Panc1 (cell line): ENCODE measurements around the gene IL17C. TPM values are rescaled to one million over a fixed set of nuclear protein-coding genes. Genes with fewer than 3 reads are reported as not detected.

Experiments used
- ATAC-seq: fragments of 200-7000 bp; cut with Tn5 transposase; 2 replicates; pipeline ENCODE4 v1.9.1; 2020; ENCODE audit warnings: mild to moderate bottlenecking, moderate library complexity
- BruUV-seq: library from RNA; stranded (reverse); fragments of 400-500 nt; replicated peaks from 2 replicates; lab custom pipeline; 2021; lab: Mats Ljungman, UMichigan
- CTCF ChIA-PET: fragments of 300-600 bp; sonication (Branson Sonifier 250); formaldehyde crosslinking; loops from one replicate; lab custom pipeline; 2022; ENCODE audit warnings: antibody characterized with exemption; lab: Charles Lee
- POLR2A ChIA-PET: fragments of 300-600 bp; sonication (Branson Sonifier 250); formaldehyde crosslinking; loops from one replicate; lab custom pipeline; 2022; ENCODE audit warnings: antibody characterized with exemption; lab: Charles Lee
- DNase-seq: peaks from one replicate; pipeline ENCODE4 v3.0.0-alpha.2; 2010; ENCODE audit warnings: low read depth, low spot score
- H3K27ac ChIP-seq: 2 replicates; pipeline ENCODE4 v1.5.1; 2011; ENCODE audit warnings: mild to moderate bottlenecking, low read length, inconsistent platforms
- H3K27me3 ChIP-seq: fragments of 200-500 bp; sonication (Bioruptor generic); 2 replicates; pipeline ENCODE4 v1.6.0; 2014; ENCODE audit warnings: low read length, inconsistent platforms; ENCODE audit not compliant: control insufficient read depth, insufficient read depth
- H3K36me3 ChIP-seq: fragments of 200-500 bp; sonication (Bioruptor generic); 2 replicates; pipeline ENCODE4 v1.5.1; 2014; ENCODE audit warnings: inconsistent platforms, mild to moderate bottlenecking, low read length, moderate library complexity; ENCODE audit not compliant: control insufficient read depth, insufficient read depth
- H3K4me1 ChIP-seq: 2 replicates; pipeline ENCODE4 v1.5.1; 2011; ENCODE audit warnings: inconsistent platforms, mild to moderate bottlenecking, low read length, moderate library complexity; ENCODE audit not compliant: control insufficient read depth, insufficient read depth
- H3K4me3 ChIP-seq, 2 experiments: 2 replicates each; pipeline ENCODE4 v1.5.1; 2011 to 2012; ENCODE audit warnings: low read depth in 2 of 2, low read length in 2 of 2, mild to moderate bottlenecking in 2 of 2, inconsistent platforms in 1 of 2, moderate library complexity in 1 of 2
- H3K9me3 ChIP-seq: fragments of 200-500 bp; sonication (Bioruptor generic); 2 replicates; pipeline ENCODE4 v1.5.1; 2014; ENCODE audit warnings: low read depth, mild to moderate bottlenecking, inconsistent platforms, low read length, moderate library complexity; ENCODE audit not compliant: control insufficient read depth, insufficient read depth
- POLR2AphosphoS5 ChIP-seq: IDR thresholded peaks from 2 replicates; pipeline ENCODE4 v1.6.1; 2012; ENCODE audit warnings: mild to moderate bottlenecking, low read depth, low read length, moderate library complexity
- SIN3A ChIP-seq: IDR thresholded peaks from 2 replicates; pipeline ENCODE4 v1.6.1; 2012; ENCODE audit warnings: low read depth, mild to moderate bottlenecking, low read length, moderate library complexity, borderline replicate concordance; ENCODE audit not compliant: insufficient read depth
- TCF7L2 ChIP-seq: IDR thresholded peaks from 2 replicates; pipeline ENCODE4 v1.6.1; 2011; ENCODE audit warnings: mild to moderate bottlenecking, low read depth, low read length, inconsistent platforms
- in situ Hi-C: cut with HindIII; loops from 2 replicates; pipeline ENCODE4 v1.10.0; 2016; ENCODE audit warnings: low sequenced_read_pairs, low pct_unique_long_range_greater_than_20kb
- intact Hi-C: fragments of 100-400 bp; cut with micrococcal nuclease; formaldehyde crosslinking; loops from one replicate; pipeline ENCODE4 v1.10.0; 2022; ENCODE audit not compliant: unreplicated experiment
- total RNA-seq: library from RNA; stranded (reverse); gene quantifications from one replicate; pipeline ENCODE4 v1.2.1, GENCODE V29; 2021; ENCODE audit not compliant: unreplicated experiment
- TF ChIP-seq, protein P1 (sequence below): fragments of 450-650 bp; IDR thresholded peaks from 2 replicates; pipeline ENCODE4 v1.5.1; 2017; ENCODE audit warnings: mild to moderate bottlenecking
- TF ChIP-seq, protein P2 (sequence below), 2 experiments: IDR thresholded peaks; 2 replicates each; pipeline ENCODE4 v1.6.1; 2011 to 2012; ENCODE audit warnings: low read depth in 2 of 2, control low read depth in 1 of 2, low read length in 1 of 2, mild to moderate bottlenecking in 1 of 2, moderate library complexity in 1 of 2; ENCODE audit not compliant: insufficient read depth in 1 of 2

IL17C gene
- total RNA-seq, 1 experiment from 2014 or later = not detected

DNA sequence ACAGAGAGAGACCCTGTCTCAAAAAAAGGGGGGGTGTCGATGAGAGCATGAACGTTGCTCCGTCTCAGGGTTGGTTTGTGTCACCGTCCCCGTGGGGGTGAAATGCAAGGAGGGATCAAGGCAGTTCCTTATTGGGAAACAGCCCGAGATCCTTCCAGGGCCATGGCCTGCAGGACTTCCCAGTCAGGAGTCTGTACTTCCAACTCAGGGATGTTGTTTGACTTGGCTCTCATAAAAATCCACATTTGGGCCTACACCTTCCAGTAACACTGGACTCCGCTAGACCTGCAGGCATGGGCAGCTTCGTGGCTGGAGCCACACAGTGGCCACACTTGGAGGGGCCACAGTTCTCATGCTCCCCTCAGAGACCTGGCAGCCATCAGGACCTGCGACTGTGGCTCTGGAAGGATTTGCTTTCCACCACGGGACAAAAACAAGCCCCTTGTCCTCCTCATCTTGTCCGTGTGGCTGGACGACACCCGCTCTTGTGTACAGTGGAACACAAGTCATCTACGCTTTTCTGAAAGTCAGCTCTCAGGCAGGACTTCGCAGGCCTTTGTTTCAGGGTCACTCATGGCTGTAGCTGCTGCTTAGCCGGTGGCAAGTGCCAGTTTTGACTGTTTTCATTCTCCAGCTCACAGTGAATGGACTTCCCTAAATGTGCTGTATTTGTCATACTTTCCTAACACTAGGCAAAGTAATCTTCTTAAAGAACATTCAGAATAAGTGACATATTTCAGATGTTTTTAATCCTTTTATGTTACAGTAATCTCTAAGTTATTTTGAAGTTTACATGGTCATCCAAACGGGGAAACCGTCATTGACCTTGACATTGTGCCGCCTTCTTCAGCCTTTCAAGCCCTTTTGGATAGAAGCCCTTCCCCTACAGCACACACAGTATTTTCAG, 24.2 kb upstream of the IL17C start:
- no peaks in the 10 kb centered on the region for H3K9me3 ChIP-seq
- TF ChIP-seq, protein P1, sequence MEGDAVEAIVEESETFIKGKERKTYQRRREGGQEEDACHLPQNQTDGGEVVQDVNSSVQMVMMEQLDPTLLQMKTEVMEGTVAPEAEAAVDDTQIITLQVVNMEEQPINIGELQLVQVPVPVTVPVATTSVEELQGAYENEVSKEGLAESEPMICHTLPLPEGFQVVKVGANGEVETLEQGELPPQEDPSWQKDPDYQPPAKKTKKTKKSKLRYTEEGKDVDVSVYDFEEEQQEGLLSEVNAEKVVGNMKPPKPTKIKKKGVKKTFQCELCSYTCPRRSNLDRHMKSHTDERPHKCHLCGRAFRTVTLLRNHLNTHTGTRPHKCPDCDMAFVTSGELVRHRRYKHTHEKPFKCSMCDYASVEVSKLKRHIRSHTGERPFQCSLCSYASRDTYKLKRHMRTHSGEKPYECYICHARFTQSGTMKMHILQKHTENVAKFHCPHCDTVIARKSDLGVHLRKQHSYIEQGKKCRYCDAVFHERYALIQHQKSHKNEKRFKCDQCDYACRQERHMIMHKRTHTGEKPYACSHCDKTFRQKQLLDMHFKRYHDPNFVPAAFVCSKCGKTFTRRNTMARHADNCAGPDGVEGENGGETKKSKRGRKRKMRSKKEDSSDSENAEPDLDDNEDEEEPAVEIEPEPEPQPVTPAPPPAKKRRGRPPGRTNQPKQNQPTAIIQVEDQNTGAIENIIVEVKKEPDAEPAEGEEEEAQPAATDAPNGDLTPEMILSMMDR = no peak
- TF ChIP-seq POLR2AphosphoS5 (no peak), SIN3A (no peak), TCF7L2 (no peak)
- TF ChIP-seq, protein P2, sequence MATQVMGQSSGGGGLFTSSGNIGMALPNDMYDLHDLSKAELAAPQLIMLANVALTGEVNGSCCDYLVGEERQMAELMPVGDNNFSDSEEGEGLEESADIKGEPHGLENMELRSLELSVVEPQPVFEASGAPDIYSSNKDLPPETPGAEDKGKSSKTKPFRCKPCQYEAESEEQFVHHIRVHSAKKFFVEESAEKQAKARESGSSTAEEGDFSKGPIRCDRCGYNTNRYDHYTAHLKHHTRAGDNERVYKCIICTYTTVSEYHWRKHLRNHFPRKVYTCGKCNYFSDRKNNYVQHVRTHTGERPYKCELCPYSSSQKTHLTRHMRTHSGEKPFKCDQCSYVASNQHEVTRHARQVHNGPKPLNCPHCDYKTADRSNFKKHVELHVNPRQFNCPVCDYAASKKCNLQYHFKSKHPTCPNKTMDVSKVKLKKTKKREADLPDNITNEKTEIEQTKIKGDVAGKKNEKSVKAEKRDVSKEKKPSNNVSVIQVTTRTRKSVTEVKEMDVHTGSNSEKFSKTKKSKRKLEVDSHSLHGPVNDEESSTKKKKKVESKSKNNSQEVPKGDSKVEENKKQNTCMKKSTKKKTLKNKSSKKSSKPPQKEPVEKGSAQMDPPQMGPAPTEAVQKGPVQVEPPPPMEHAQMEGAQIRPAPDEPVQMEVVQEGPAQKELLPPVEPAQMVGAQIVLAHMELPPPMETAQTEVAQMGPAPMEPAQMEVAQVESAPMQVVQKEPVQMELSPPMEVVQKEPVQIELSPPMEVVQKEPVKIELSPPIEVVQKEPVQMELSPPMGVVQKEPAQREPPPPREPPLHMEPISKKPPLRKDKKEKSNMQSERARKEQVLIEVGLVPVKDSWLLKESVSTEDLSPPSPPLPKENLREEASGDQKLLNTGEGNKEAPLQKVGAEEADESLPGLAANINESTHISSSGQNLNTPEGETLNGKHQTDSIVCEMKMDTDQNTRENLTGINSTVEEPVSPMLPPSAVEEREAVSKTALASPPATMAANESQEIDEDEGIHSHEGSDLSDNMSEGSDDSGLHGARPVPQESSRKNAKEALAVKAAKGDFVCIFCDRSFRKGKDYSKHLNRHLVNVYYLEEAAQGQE (IDR thresholded peaks at IDR 0.05; ENCODE audit: insufficient read depth in 1 of 2, low read depth in 2 of 2, low read length in 1 of 2) = no peak
- no peak overlapping the region for H3K27ac ChIP-seq
- DNase-seq (no peak), ATAC-seq (no peak)
- in situ Hi-C loops (no loop called here), intact Hi-C loops (no loop called here)
- no peak overlapping the region for H3K4me3 ChIP-seq
- no peaks in the 10 kb centered on the region for H3K4me1 ChIP-seq
- no TSS peak for BruUV-seq
- ChIA-PET POLR2A (no interaction called here), CTCF (no interaction called here)
- no peaks in the 10 kb centered on the region; the same call in 1 of the 2 replicates for H3K36me3 ChIP-seq
- H3K27me3 ChIP-seq = no peaks in the 10 kb centered on the region

DNA sequence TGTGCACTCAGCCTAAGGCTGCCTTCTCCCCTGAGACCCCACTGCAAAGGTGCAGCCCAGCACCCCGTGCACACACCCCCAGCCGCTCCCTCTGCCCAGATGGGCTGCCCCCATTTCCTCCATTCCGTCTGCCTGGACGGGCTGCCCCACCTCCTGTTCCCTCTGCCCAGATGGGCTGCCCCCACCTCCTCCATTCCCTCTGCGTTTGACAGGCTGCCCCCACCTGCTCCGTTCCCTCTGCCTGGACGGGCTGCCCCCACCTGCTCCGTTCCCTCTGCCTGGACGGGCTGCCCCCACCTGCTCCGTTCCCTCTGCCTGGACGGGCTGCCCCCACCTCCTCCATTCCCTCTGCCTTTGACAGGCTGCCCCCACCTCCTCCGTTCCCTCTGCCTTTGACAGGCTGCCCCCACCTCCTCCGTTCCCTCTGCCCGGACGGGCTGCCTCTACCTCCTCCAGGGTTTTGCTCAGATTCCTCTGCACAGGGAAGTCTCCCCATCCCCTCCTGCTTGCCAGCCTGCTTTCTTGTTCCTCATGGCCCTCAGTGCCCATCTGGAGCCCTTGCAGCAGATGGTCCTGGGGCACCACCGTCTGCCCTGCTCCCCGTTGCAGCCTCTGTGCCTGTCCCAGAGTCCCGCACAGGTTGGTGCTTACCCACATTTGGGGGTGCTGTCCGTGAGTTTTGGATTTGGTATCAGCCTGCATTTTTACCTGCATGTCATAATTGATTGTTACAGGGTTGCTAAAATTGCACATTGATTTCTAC, 23.4 kb upstream of the IL17C start:
- TF ChIP-seq, protein P2 (IDR thresholded peaks at IDR 0.05; ENCODE audit: insufficient read depth in 1 of 2, low read depth in 2 of 2, low read length in 1 of 2) = no peak
- TF ChIP-seq POLR2AphosphoS5 (no peak), TCF7L2 (no peak), SIN3A (no peak)
- TF ChIP-seq, protein P1 = no peak
- H3K27ac ChIP-seq = no peak overlapping the region
- ATAC-seq = no peak
- no peaks in the 10 kb centered on the region for H3K27me3 ChIP-seq
- H3K36me3 ChIP-seq = no peaks in the 10 kb centered on the region; the same call in 1 of the 2 replicates
- in situ Hi-C loops = no loop called here
- POLR2A ChIA-PET = no interaction called here
- DNase-seq = no peak
- H3K4me3 ChIP-seq = no peak overlapping the region
- CTCF ChIA-PET = no interaction called here
- intact Hi-C loops = no loop called here
- H3K9me3 ChIP-seq = no peaks in the 10 kb centered on the region
- no peaks in the 10 kb centered on the region for H3K4me1 ChIP-seq
- no TSS peak for BruUV-seq
